Right forelimb (tissue), 1 donor: ENCODE data around the gene RSPH1.

ENCODE experiments used
- DNase-seq: peaks from one replicate; pipeline ENCODE4 v3.0.0-alpha.2; 2018

Gene RSPH1

DNA sequence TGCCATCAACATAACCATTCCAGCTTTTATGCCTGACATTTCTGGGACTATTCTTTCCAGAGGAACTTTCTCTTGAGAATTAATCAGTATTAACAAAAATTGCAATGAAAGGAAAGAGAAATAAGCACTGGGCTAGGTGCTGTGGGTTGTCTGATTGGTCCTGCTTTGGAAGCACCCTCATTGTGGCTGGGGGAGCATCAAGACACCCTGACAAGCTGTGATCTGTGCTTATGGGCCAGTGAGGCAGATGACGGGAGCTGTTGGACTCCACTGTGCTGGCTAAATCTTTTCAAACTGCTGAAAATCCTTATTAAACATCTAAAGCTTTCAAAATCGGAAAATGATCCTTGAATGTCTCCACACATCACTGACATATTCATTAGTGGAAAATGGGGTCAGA, 72.3 kb downstream of the RSPH1 start:
- DNase-seq, result no peak

DNA sequence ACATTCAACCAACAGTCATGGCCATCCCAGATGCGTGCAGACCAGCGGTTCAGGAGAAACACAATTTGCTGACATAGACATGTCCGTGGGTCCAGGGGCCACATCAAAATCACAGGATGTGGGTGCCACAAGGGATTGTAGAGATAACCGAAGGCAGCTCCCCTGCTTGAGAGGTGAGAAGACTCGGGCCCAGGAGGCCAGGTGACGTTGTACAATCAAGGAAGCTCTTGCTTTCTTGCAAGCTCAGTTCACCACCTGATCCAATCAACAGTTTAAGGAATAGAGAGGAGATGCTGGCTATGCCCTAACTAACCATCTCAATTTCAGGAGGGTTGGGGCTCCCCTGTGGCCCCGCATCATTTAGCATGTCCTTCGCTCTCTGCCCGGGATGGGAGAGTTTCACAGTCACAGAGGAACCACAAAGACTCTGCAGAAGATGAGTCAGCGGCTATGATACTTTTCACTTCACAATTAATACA, 72.8 kb downstream of the RSPH1 start:
- DNase-seq, result no peak
